SKM-1 treated with dmso at 0.1 percent for 144 hours (cell line): ENCODE results near the gene ZNF101.

Experiments
- DNase-seq: peaks from one replicate; lab custom pipeline; 2025; ENCODE audit not compliant: unreplicated experiment; lab: John Stamatoyannopoulos, UW

The ZNF101 gene

GRCh38 chr19:19704836-19705235 lies 36.2 kb downstream of the ZNF101 start:
- no peak for DNase-seq

- no peak for DNase-seq
Observed at GRCh38 chr19:19710506-19710905, 41.9 kb downstream of the ZNF101 start.

DNA sequence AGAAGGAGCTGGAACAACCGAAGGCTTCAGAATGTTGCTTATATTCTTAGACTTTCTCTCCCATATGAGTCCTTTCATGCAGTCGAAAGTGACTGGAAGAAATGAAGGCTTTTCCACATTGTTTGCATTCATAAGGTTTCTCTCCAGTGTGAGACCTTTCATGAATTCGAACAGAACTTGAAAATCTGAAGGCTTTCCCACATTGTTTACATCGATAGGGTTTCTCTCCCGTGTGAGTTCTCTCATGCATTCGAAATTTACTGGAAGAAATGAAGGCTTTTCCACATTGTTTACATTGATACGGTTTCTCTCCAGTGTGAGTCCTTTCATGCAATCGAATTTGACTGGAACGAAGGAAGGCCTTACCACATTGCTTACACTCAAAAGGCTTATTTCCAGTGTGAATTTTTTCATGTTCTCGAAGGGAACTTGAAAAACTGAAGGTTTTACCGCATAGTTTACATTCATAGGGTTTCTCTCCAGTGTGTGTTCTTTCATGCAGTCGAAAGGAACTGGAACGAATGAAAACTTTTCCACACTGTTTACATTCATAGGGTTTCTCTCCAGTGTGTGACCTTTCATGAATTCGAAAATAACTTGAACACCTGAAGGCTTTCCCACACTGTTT lies 42.8 kb downstream of the ZNF101 start:
- DNase-seq, result no peak

DNA sequence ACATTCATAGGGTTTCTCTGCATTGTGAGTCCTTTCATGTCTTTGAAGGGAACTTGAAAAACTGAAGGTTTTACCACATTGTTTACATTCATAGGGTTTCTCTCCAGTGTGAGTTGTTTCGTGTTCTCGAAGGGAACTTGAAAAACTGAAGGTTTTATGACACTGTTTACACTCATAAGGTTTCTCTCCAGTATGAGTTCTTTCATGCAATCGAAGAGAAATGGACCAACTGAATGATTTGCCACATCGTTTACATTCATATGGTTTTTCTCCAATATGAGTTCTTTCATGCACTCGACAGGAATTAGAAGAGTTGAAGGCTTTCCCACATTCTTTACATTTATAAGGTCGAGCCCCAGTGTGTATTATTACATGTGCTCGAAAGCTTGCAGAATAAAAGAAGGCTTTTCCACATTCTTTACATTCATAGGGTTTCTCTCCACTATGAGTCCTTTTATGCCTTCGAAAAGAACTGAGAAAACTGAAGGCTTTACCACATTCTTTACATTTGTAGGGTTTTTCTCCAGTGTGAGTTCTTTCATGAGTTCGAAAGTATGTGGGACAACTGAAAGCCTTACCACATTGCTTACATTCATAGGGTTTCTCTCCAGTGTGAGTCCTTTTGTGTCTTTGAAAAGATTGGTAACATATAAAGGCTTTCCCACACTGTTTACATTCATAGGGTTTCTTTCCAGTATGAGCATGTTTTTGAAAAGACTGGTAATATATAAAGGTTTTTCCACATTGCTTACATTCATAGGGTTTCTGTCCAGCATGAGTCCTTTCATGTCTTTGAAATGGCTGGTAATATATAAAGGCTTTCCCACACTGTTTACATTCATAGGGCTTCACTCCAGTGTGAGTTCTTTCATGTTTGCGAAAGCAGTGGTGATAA lies 43.5 kb downstream of the ZNF101 start:
- no peak for DNase-seq

- no peak for DNase-seq
Observed at GRCh38 chr19:19719798-19720197, 51.2 kb downstream of the ZNF101 start.

- DNase-seq, result no peak
Observed at GRCh38 chr19:19721896-19722295, 53.3 kb downstream of the ZNF101 start.

DNA sequence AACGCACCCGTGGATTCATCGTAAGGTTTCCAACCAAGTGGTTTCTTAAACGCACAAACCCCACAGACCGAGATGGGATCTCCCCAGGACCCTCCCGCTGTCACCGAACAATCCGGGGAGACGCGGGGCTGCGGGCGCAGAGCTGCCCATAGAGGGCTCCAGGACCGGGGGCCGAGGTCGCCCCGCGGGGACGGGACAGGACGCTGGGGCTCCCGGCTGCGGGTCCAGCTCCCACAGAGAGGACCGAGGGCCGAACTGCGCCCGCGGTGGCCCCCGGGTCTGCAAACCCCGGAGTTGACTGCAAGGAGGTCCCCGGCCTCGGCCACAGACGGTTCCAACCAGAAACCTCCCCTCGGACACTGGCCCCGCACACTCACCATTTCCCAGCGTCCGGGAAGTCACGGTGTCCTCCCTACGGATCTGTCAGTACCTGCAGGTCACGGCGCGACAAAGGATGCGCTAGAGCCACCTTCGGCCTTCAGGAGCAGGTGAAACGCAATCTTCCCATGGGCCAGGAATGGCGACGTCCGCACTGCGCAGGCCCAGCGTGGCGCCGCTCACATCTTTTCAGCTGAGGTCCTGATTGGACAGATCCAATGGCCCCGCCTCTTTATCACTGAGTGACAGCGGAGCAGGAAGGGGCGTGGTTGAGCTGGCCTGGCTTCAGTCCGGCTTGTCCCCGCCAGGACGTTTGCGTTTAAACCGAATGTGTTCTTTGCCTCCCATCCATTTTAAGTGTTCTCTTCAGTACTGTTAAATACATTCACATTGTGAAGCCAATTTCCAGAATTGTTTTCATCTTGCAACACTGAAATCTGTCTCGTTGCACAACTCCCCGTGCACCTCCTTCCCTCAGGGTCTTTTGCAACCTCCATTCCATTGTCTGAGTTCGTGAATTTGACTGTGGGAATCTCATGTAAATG lies 64.2 kb downstream of the ZNF101 start, which contains the start of gene ZNF14:
Gene ZNF14, minus strand, starts transcription at position 534 of the 923 bp plus-strand sequence. Its CDS starts 154 bp downstream, at position 380.
- DNase-seq, result peak; percentile 96
